HEK293 (cell line): Measurements from ENCODE around the gene RGN.

Experiments used
- BCL6B ChIP-seq: fragments of 450-650 bp; formaldehyde crosslinking; IDR thresholded peaks from 2 replicates; pipeline ENCODE4 v1.5.1; 2017; ENCODE audit warnings: missing biosample characterization, missing genetic modification characterization
- GLIS1 ChIP-seq: fragments of 450-650 bp; formaldehyde crosslinking; IDR thresholded peaks from 2 replicates; pipeline ENCODE4 v1.5.1; 2016; ENCODE audit warnings: missing biosample characterization, missing genetic modification characterization
- KLF17 ChIP-seq: fragments of 450-650 bp; formaldehyde crosslinking; IDR thresholded peaks from 2 replicates; pipeline ENCODE4 v1.5.1; 2016; ENCODE audit warnings: missing biosample characterization, missing genetic modification characterization
- SALL2 ChIP-seq: fragments of 450-650 bp; formaldehyde crosslinking; IDR thresholded peaks from 2 replicates; pipeline ENCODE4 v1.5.0; 2017; ENCODE audit warnings: missing biosample characterization, mild to moderate bottlenecking, missing genetic modification characterization, borderline replicate concordance
- TRIM28 ChIP-seq: IDR thresholded peaks from 2 replicates; pipeline ENCODE4 v1.6.1; 2011; ENCODE audit warnings: low read length, control low read depth, borderline replicate concordance
- ZBTB1 ChIP-seq: fragments of 450-650 bp; formaldehyde crosslinking; IDR thresholded peaks from 2 replicates; pipeline ENCODE4 v1.5.1; 2016; ENCODE audit warnings: missing biosample characterization, missing genetic modification characterization
- ZBTB20 ChIP-seq: fragments of 450-650 bp; formaldehyde crosslinking; IDR thresholded peaks from 2 replicates; pipeline ENCODE4 v1.5.1; 2016; ENCODE audit warnings: missing biosample characterization, missing genetic modification characterization
- ZBTB26 ChIP-seq: fragments of 450-650 bp; formaldehyde crosslinking; optimal IDR thresholded peaks from 2 replicates; pipeline ENCODE3; 2016; ENCODE audit warnings: missing biosample characterization, mild to moderate bottlenecking, missing genetic modification characterization
- ZBTB8A ChIP-seq: fragments of 450-650 bp; formaldehyde crosslinking; IDR thresholded peaks from 2 replicates; pipeline ENCODE4 v1.5.1; 2016; ENCODE audit warnings: missing biosample characterization, missing genetic modification characterization
- ZNF10 ChIP-seq: fragments of 450-650 bp; formaldehyde crosslinking; IDR thresholded peaks from 2 replicates; pipeline ENCODE4 v1.5.1; 2017; ENCODE audit warnings: missing biosample characterization, missing genetic modification characterization
- ZNF114 ChIP-seq: fragments of 450-650 bp; formaldehyde crosslinking; IDR thresholded peaks from 2 replicates; pipeline ENCODE4 v1.5.0; 2017; ENCODE audit warnings: missing biosample characterization, missing genetic modification characterization
- ZNF155 ChIP-seq: fragments of 450-650 bp; formaldehyde crosslinking; IDR thresholded peaks from 2 replicates; pipeline ENCODE4 v1.5.1; 2016; ENCODE audit warnings: missing biosample characterization, missing genetic modification characterization
- ZNF169 ChIP-seq: fragments of 450-650 bp; formaldehyde crosslinking; IDR thresholded peaks from 2 replicates; pipeline ENCODE4 v1.5.1; 2016; ENCODE audit warnings: missing biosample characterization, missing genetic modification characterization
- ZNF23 ChIP-seq: fragments of 450-650 bp; formaldehyde crosslinking; IDR thresholded peaks from 2 replicates; pipeline ENCODE4 v1.5.1; 2016; ENCODE audit warnings: missing biosample characterization, missing genetic modification characterization, borderline replicate concordance
- ZNF292 ChIP-seq: fragments of 450-650 bp; formaldehyde crosslinking; IDR thresholded peaks from 2 replicates; pipeline ENCODE4 v1.5.1; 2016; ENCODE audit warnings: low read depth, missing biosample characterization, missing genetic modification characterization, borderline replicate concordance
- ZNF350 ChIP-seq: fragments of 450-650 bp; formaldehyde crosslinking; IDR thresholded peaks from 2 replicates; pipeline ENCODE4 v1.5.0; 2017; ENCODE audit warnings: missing biosample characterization, mild to moderate bottlenecking, missing genetic modification characterization
- ZNF449 ChIP-seq: fragments of 450-650 bp; formaldehyde crosslinking; IDR thresholded peaks from 2 replicates; pipeline ENCODE4 v1.5.1; 2017; ENCODE audit warnings: missing biosample characterization, mild to moderate bottlenecking, missing genetic modification characterization, moderate library complexity
- ZNF48 ChIP-seq: fragments of 450-650 bp; formaldehyde crosslinking; IDR thresholded peaks from 2 replicates; pipeline ENCODE4 v1.5.1; 2016; ENCODE audit warnings: missing biosample characterization, missing genetic modification characterization
- ZNF518A ChIP-seq: fragments of 450-650 bp; formaldehyde crosslinking; conservative IDR thresholded peaks from 2 replicates; pipeline ENCODE4 v1.5.1; 2016; ENCODE audit warnings: low read depth, missing biosample characterization, missing genetic modification characterization
- ZNF560 ChIP-seq: fragments of 450-650 bp; formaldehyde crosslinking; IDR thresholded peaks from 2 replicates; pipeline ENCODE4 v1.5.1; 2017; ENCODE audit warnings: missing biosample characterization, missing genetic modification characterization, borderline replicate concordance
- ZNF600 ChIP-seq: fragments of 450-650 bp; formaldehyde crosslinking; IDR thresholded peaks from 2 replicates; pipeline ENCODE4 v1.5.1; 2016; ENCODE audit warnings: missing biosample characterization, missing genetic modification characterization
- ZNF639 ChIP-seq: fragments of 450-650 bp; formaldehyde crosslinking; IDR thresholded peaks from 2 replicates; pipeline ENCODE4 v1.5.1; 2016; ENCODE audit warnings: missing biosample characterization, missing genetic modification characterization
- ZNF785 ChIP-seq: fragments of 450-650 bp; formaldehyde crosslinking; IDR thresholded peaks from 2 replicates; pipeline ENCODE4 v1.5.1; 2016; ENCODE audit warnings: missing biosample characterization, missing genetic modification characterization
- ZNF791 ChIP-seq: fragments of 450-650 bp; formaldehyde crosslinking; IDR thresholded peaks from 2 replicates; pipeline ENCODE4 v1.5.1; 2016; ENCODE audit warnings: missing biosample characterization, missing genetic modification characterization
- ZNF837 ChIP-seq: fragments of 450-650 bp; formaldehyde crosslinking; IDR thresholded peaks from 2 replicates; pipeline ENCODE4 v1.5.1; 2016; ENCODE audit warnings: missing biosample characterization, missing genetic modification characterization
- ZSCAN16 ChIP-seq: fragments of 450-650 bp; formaldehyde crosslinking; IDR thresholded peaks from 2 replicates; pipeline ENCODE4 v1.5.1; 2016; ENCODE audit warnings: missing biosample characterization, missing genetic modification characterization
- ZSCAN18 ChIP-seq: fragments of 450-650 bp; formaldehyde crosslinking; IDR thresholded peaks from 2 replicates; pipeline ENCODE4 v1.5.1; 2016; ENCODE audit warnings: missing biosample characterization, missing genetic modification characterization

The RGN gene

GRCh38 chrX:47129157-47129898 lies 51.1 kb downstream of the RGN start (continued):
- TF ChIP-seq ZSCAN18 (no peak), ZBTB1 (tag by site-specific recombination) (no peak), ZNF10 (tag by site-specific recombination) (no peak), ZNF600 (tag by site-specific recombination) (peak; percentile 75), KLF17 (tag by site-specific recombination) (peak; percentile 48; the same call in 1 of the 2 replicates), ZNF292 (tag by site-specific recombination) (no peak), ZBTB26 (tag by site-specific recombination) (no peak), ZNF639 (tag by site-specific recombination) (peak; percentile 54; the same call in 1 of the 2 replicates), ZNF23 (no peak), ZNF785 (tag by site-specific recombination) (no peak), ZNF350 (tag by site-specific recombination) (peak; percentile 98), ZNF791 (tag by site-specific recombination) (no peak), SALL2 (tag by site-specific recombination) (no peak), ZNF169 (tag by site-specific recombination) (no peak), ZNF518A (tag by site-specific recombination) (peak; percentile 58), ZNF560 (tag by site-specific recombination) (no peak), ZNF449 (tag by site-specific recombination) (no peak), GLIS1 (tag by site-specific recombination) (no peak), TRIM28 (0 out of 2 replicates have a peak, but pooled peaks have one; percentile 36), ZNF155 (no peak), ZNF114 (tag by site-specific recombination) (no peak), BCL6B (no peak), ZNF48 (no peak), ZBTB8A (tag by site-specific recombination) (no peak), ZBTB20 (peak; percentile 41; the same call in 1 of the 2 replicates), ZNF837 (no peak), ZSCAN16 (tag by site-specific recombination) (no peak)
